Measurements from ENCODE around the gene SURF4.
A peak's percentile ranks its signal among the peaks of the same experiment; 100 is the strongest.

SURF4 gene

DNA sequence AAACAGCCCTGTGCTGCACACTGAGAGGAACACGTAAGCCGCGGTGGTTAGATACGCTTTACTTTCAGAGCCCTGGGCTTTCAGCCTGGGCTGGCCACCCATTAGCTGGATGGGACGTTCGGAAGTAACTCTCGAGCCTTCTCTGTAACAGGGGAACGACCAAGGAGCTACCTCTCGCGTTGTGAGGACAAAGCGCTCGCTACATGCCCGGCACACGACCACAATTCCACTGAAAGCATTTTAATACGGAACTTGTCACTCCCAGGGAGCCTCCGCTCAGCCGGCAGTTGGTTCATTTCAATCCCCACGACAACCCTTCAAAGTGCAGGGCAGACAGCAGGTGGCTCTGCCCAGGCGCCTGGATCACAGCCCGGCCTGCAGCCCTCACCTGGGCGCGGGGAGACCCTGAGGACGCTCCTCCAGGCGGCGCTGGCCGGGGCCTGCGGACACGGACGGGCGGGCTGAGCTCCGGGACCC lies 19.9 kb downstream of the SURF4 start:
- TF ChIP-seq SPI1 (IDR thresholded peaks at IDR 0.05; ENCODE audit: borderline replicate concordance, low read depth), result no peak
- no peak for TF ChIP-seq POLR2AphosphoS5 (IDR thresholded peaks at IDR 0.05; ENCODE audit: low read depth)
- TF ChIP-seq, protein P1, sequence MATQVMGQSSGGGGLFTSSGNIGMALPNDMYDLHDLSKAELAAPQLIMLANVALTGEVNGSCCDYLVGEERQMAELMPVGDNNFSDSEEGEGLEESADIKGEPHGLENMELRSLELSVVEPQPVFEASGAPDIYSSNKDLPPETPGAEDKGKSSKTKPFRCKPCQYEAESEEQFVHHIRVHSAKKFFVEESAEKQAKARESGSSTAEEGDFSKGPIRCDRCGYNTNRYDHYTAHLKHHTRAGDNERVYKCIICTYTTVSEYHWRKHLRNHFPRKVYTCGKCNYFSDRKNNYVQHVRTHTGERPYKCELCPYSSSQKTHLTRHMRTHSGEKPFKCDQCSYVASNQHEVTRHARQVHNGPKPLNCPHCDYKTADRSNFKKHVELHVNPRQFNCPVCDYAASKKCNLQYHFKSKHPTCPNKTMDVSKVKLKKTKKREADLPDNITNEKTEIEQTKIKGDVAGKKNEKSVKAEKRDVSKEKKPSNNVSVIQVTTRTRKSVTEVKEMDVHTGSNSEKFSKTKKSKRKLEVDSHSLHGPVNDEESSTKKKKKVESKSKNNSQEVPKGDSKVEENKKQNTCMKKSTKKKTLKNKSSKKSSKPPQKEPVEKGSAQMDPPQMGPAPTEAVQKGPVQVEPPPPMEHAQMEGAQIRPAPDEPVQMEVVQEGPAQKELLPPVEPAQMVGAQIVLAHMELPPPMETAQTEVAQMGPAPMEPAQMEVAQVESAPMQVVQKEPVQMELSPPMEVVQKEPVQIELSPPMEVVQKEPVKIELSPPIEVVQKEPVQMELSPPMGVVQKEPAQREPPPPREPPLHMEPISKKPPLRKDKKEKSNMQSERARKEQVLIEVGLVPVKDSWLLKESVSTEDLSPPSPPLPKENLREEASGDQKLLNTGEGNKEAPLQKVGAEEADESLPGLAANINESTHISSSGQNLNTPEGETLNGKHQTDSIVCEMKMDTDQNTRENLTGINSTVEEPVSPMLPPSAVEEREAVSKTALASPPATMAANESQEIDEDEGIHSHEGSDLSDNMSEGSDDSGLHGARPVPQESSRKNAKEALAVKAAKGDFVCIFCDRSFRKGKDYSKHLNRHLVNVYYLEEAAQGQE (IDR thresholded peaks at IDR 0.05; ENCODE audit: insufficient replicate concordance, low read depth), result no peak
- TF ChIP-seq GABPA (IDR thresholded peaks at IDR 0.05; ENCODE audit: low read depth), result no peak
- TF ChIP-seq, protein P2, sequence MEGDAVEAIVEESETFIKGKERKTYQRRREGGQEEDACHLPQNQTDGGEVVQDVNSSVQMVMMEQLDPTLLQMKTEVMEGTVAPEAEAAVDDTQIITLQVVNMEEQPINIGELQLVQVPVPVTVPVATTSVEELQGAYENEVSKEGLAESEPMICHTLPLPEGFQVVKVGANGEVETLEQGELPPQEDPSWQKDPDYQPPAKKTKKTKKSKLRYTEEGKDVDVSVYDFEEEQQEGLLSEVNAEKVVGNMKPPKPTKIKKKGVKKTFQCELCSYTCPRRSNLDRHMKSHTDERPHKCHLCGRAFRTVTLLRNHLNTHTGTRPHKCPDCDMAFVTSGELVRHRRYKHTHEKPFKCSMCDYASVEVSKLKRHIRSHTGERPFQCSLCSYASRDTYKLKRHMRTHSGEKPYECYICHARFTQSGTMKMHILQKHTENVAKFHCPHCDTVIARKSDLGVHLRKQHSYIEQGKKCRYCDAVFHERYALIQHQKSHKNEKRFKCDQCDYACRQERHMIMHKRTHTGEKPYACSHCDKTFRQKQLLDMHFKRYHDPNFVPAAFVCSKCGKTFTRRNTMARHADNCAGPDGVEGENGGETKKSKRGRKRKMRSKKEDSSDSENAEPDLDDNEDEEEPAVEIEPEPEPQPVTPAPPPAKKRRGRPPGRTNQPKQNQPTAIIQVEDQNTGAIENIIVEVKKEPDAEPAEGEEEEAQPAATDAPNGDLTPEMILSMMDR (IDR thresholded peaks at IDR 0.05; ENCODE audit: insufficient read depth, low read length), result no peak
- peak overlapping the region; percentile 70 for H3K4me3 ChIP-seq (replicated peaks; ENCODE audit: insufficient read depth, low read length)
- DNase-seq (ENCODE audit: low read depth in 1 of 2, low spot score in 1 of 2), result no peak
- peak overlapping the region; percentile 84 for H3K27ac ChIP-seq (replicated peaks)
- no peaks in the 10 kb centered on the region for H3K27me3 ChIP-seq (ENCODE audit: insufficient read depth, poor library complexity, severe bottlenecking)

DNA sequence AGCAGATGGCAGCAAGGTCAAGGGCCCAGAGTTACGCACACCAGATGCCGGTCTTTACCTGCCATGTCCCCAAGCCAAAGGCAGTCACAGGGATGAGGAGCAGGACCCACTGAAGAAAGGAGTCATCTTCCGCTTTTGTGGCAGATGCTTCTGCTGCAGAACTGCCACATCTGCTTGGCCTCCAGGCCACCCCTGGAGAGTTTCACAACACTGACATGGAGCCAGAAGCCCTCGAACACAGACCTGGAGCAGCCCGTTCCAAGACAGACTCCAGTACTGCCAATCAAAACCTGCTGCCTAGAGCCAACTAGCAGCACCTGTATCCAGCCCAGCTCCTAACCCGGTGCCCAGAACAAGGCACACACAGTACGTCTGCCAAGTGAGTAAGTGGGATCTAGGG lies 21.1 kb downstream of the SURF4 start:
- Histone ChIP-seq H3K4me3 (replicated peaks; ENCODE audit: insufficient read depth, low read length) (no peak overlapping the region), H3K27ac (replicated peaks) (peak overlapping the region; percentile 84), H3K27me3 (ENCODE audit: insufficient read depth, poor library complexity, severe bottlenecking) (no peaks in the 10 kb centered on the region)
- DNase-seq (ENCODE audit: low read depth in 1 of 2, low spot score in 1 of 2), result peak in 1 of 2 experiments; percentile 91
- TF ChIP-seq POLR2AphosphoS5 (IDR thresholded peaks at IDR 0.05; ENCODE audit: low read depth), result peak; percentile 81
- TF ChIP-seq, protein P2 (IDR thresholded peaks at IDR 0.05; ENCODE audit: insufficient read depth, low read length), result no peak
- no peak for TF ChIP-seq GABPA (IDR thresholded peaks at IDR 0.05; ENCODE audit: low read depth)
- peak; percentile 58; the same call in 1 of the 2 replicates for TF ChIP-seq SPI1 (IDR thresholded peaks at IDR 0.05; ENCODE audit: borderline replicate concordance, low read depth)
- TF ChIP-seq, protein P1 (IDR thresholded peaks at IDR 0.05; ENCODE audit: insufficient replicate concordance, low read depth), result no peak

DNA sequence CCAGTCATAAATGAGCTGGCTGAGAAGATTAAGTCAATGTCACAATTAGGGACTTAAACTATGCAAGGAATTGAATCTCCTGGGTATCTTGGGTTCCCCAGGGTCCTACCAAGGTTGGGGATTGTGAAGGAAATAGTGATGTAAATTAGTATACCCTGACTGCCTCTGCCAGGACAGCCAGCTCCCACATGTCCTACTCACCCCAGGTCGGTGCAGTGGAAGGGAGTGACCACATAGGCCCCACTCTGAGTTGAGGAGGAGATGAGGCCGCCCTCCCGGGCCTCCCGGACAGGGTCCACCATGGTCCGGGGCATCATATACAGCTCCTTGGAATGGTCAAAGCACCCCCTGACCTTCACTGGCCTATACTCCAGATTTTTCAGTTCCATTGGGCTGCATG lies 22.3 kb downstream of the SURF4 start:
- H3K27me3 ChIP-seq (ENCODE audit: insufficient read depth, poor library complexity, severe bottlenecking), result no peaks in the 10 kb centered on the region
- DNase-seq (ENCODE audit: low read depth in 1 of 2, low spot score in 1 of 2), result no peak
- no peak overlapping the region for H3K4me3 ChIP-seq (replicated peaks; ENCODE audit: insufficient read depth, low read length)
- no peak overlapping the region for H3K27ac ChIP-seq (replicated peaks)
- TF ChIP-seq, protein P2 (IDR thresholded peaks at IDR 0.05; ENCODE audit: insufficient read depth, low read length), result no peak
- TF ChIP-seq SPI1 (IDR thresholded peaks at IDR 0.05; ENCODE audit: borderline replicate concordance, low read depth), result no peak
- TF ChIP-seq, protein P1 (IDR thresholded peaks at IDR 0.05; ENCODE audit: insufficient replicate concordance, low read depth), result no peak
- TF ChIP-seq POLR2AphosphoS5 (IDR thresholded peaks at IDR 0.05; ENCODE audit: low read depth), result peak; percentile 41; the same call in 1 of the 2 replicates
- no peak for TF ChIP-seq GABPA (IDR thresholded peaks at IDR 0.05; ENCODE audit: low read depth)

Data from HL-60 (cell line).